GM12878 (cell line): ENCODE measurements around the gene NBR1. TPM values are rescaled to one million over a fixed set of nuclear protein-coding genes. Genes with fewer than 3 reads are reported as not detected.

ENCODE experiments used
- ATAC-seq: fragments of 200-7000 bp; cut with Tn5 transposase; 3 replicates; pipeline ENCODE4 v1.9.1; 2020; ENCODE audit warnings: mild to moderate bottlenecking, moderate library complexity
- BruUV-seq: library from RNA; stranded (reverse); fragments of 400-500 nt; replicated peaks from 2 replicates; lab custom pipeline; 2021; lab: Mats Ljungman, UMichigan
- CTCF ChIA-PET: fragments of 300-600 bp; sonication (Branson Sonifier 250); formaldehyde crosslinking; extraction: SDS; loops from one replicate; lab custom pipeline; 2021; ENCODE audit warnings: inconsistent platforms; lab: Yijun Ruan, JAX
- POLR2A ChIA-PET: fragments of 350-600 bp; formaldehyde crosslinking; extraction: SDS; loops from one replicate; lab custom pipeline; 2021; ENCODE audit warnings: inconsistent platforms; lab: Charles Lee
- RAD21 ChIA-PET: fragments of 300-600 bp; sonication (Branson Sonifier 250); formaldehyde crosslinking; loops from one replicate; lab custom pipeline; 2023; ENCODE audit warnings: antibody characterized with exemption; ENCODE audit not compliant: unreplicated experiment; lab: Charles Lee
- SMC1A ChIA-PET: fragments of 300-600 bp; sonication (Branson Sonifier 250); formaldehyde crosslinking; loops from one replicate; lab custom pipeline; 2023; ENCODE audit not compliant: unreplicated experiment, uncharacterized antibody; lab: Charles Lee
- DNase-seq: peaks from one replicate; pipeline ENCODE4 v3.0.0-alpha.2; 2011; ENCODE audit warnings: low read depth, low spot score
- FAIRE-seq: peaks from 3 replicates; lab custom pipeline; 2011; peaks lifted over from hg19 to GRCh38; lab: Jason Lieb, UNC
- H2AFZ ChIP-seq: 2 replicates; pipeline ENCODE4 v1.6.0; 2011; ENCODE audit warnings: low read depth, low read length, control low read depth; ENCODE audit not compliant: control insufficient read depth
- H3K27ac ChIP-seq: 2 replicates; pipeline ENCODE4 v1.5.1; 2011; ENCODE audit warnings: control low read depth; ENCODE audit not compliant: control insufficient read depth, insufficient read depth
- H3K27me3 ChIP-seq, 2 experiments: replicated peaks in 1 of 2; 2 replicates each; pipeline versions ENCODE4 v1.6.0 to v1.6.1; 2011; ENCODE audit warnings: low read length in 1 of 2; ENCODE audit not compliant: control insufficient read depth in 2 of 2, insufficient read depth in 2 of 2
- H3K36me3 ChIP-seq, 2 experiments: 2 replicates each; pipeline ENCODE4 v1.5.1; 2011; ENCODE audit warnings: low read length in 1 of 2; ENCODE audit not compliant: control insufficient read depth in 2 of 2, insufficient read depth in 2 of 2
- H3K4me1 ChIP-seq: 2 replicates; pipeline ENCODE4 v1.6.1; 2011; ENCODE audit warnings: mild to moderate bottlenecking, low read length, moderate library complexity, mixed read lengths; ENCODE audit not compliant: control insufficient read depth, insufficient read depth
- H3K4me2 ChIP-seq: 2 replicates; pipeline ENCODE4 v1.6.0; 2011; ENCODE audit warnings: control low read depth; ENCODE audit not compliant: control insufficient read depth, insufficient read depth
- H3K4me3 ChIP-seq: fragments of 200-600 bp; sonication (generic); 2 replicates; pipeline ENCODE4 v1.5.1; 2016
- H3K79me2 ChIP-seq: 2 replicates; pipeline ENCODE4 v1.6.0; 2011; ENCODE audit warnings: low read length; ENCODE audit not compliant: control insufficient read depth, insufficient read depth
- H3K9ac ChIP-seq: 2 replicates; pipeline ENCODE4 v1.8.0; 2011; ENCODE audit warnings: low read length, control low read depth, mixed read lengths; ENCODE audit not compliant: control insufficient read depth, insufficient read depth
- H3K9me3 ChIP-seq: replicated peaks from 3 replicates; pipeline ENCODE4 v1.5.1; 2011; ENCODE audit warnings: mild to moderate bottlenecking, low read length; ENCODE audit not compliant: control insufficient read depth, insufficient read depth
- H4K20me1 ChIP-seq: 2 replicates; pipeline ENCODE4 v1.6.0; 2011; ENCODE audit not compliant: control insufficient read depth, insufficient read depth
- CTCF ChIP-seq, 3 experiments: IDR thresholded peaks in 2 of 3; conservative IDR thresholded peaks in 1 of 3; 2 replicates each; pipeline ENCODE4 v1.5.1; 2011; ENCODE audit warnings: low read depth in 3 of 3, low read length in 3 of 3, mild to moderate bottlenecking in 3 of 3, control low read depth in 2 of 3, moderate library complexity in 2 of 3, inconsistent platforms in 1 of 3, mixed read lengths in 1 of 3; ENCODE audit not compliant: control insufficient read depth in 2 of 3, insufficient read depth in 1 of 3; ENCODE audit errors: extremely low read depth in 1 of 3
- EP300 ChIP-seq, 2 experiments: fragments of 150-350 bp in 1 of 2; IDR thresholded peaks; 2 replicates each; pipeline ENCODE4 v1.6.1; 2011 to 2012; ENCODE audit warnings: low read depth in 2 of 2, low read length in 2 of 2, borderline replicate concordance in 1 of 2, improper control_type of control experiment in 1 of 2, inconsistent platforms in 1 of 2; ENCODE audit not compliant: control insufficient read depth in 1 of 2
- LARP7 ChIP-seq: fragments of 450-650 bp; IDR thresholded peaks from 2 replicates; pipeline ENCODE4 v1.6.1; 2017; ENCODE audit warnings: mild to moderate bottlenecking
- RB1 ChIP-seq: fragments of 450-650 bp; formaldehyde crosslinking; IDR thresholded peaks from 2 replicates; pipeline ENCODE4 v1.6.1; 2017; ENCODE audit warnings: mild to moderate bottlenecking, borderline replicate concordance
- SIX5 ChIP-seq: IDR thresholded peaks from 2 replicates; pipeline ENCODE4 v1.6.1; 2011; ENCODE audit warnings: mild to moderate bottlenecking, low read depth, low read length, moderate library complexity; ENCODE audit not compliant: severe bottlenecking
- ZNF687 ChIP-seq: fragments of 450-650 bp; IDR thresholded peaks from 2 replicates; pipeline ENCODE4 v1.6.1; 2017; ENCODE audit warnings: mild to moderate bottlenecking, moderate library complexity
- WGBS: methylation state at CpG from one replicate; pipeline ENCODE4 v1.1.6; 2016; ENCODE audit warnings: low lambda C conversion rate; ENCODE audit not compliant: insufficient replicate concordance, insufficient coverage; ENCODE audit errors: missing lambda C conversion rate; 5-methylcytosine and 5-hydroxymethylcytosine counted together
- in situ Hi-C: fragments of 300-500 bp; cut with MboI; formaldehyde crosslinking; loops from 9 replicates; pipeline ENCODE4 v1.14.3; 2018; ENCODE audit warnings: mixed read lengths
- intact Hi-C: fragments of 100-400 bp; cut with micrococcal nuclease; formaldehyde crosslinking; loops from one replicate; pipeline ENCODE4 v1.14.2; 2022; ENCODE audit not compliant: unreplicated experiment
- polyA plus RNA-seq, 11 experiments: library from polyadenylated mRNA; depleted of rRNA in 4 of 11; unstranded in 6 of 11; stranded (reverse) in 5 of 11; fragments of >200 nt; fragmentation: Nextera tagmentation in 4 of 11; fragmentation: Illumina TruSeq in 1 of 11; extraction: Ambion mirVana in 4 of 11; extraction: Trizol in 1 of 11; gene quantifications; 1 replicate in 1 of 11; 2 replicates in 10 of 11; pipeline versions ENCODE4 v1.2.1 to v1.2.3, GENCODE V29; 2011 to 2016; ENCODE audit warnings: inconsistent platforms in 2 of 11, missing spikeins in 2 of 11, low read depth in 1 of 11
- total RNA-seq, 4 experiments: library from RNA; depleted of rRNA in 3 of 4; stranded (reverse); fragments of >200 nt in 3 of 4; fragmentation: Illumina TruSeq in 1 of 4; extraction: Trizol in 1 of 4; gene quantifications; 2 replicates each; pipeline versions ENCODE4 v1.2.1 to v1.2.3, GENCODE V29; 2013 to 2021
- TF ChIP-seq, protein P1 (sequence below): fragments of 450-650 bp; IDR thresholded peaks from 2 replicates; pipeline ENCODE4 v1.6.1; 2017; ENCODE audit warnings: mild to moderate bottlenecking, low read depth, inconsistent platforms; ENCODE audit not compliant: poor library complexity, severe bottlenecking
- TF ChIP-seq, protein P2 (sequence below): IDR thresholded peaks from 2 replicates; pipeline ENCODE4 v1.6.1; 2011; ENCODE audit warnings: borderline replicate concordance, low read depth, mild to moderate bottlenecking, moderate library complexity, low read length; ENCODE audit not compliant: insufficient read depth, poor library complexity, severe bottlenecking
- TF ChIP-seq, protein P3 (sequence below): IDR thresholded peaks from 2 replicates; pipeline ENCODE4 v1.6.1; 2011; ENCODE audit warnings: borderline replicate concordance, low read depth, mild to moderate bottlenecking, moderate library complexity, mixed read lengths, low read length; ENCODE audit not compliant: insufficient read depth; ENCODE audit errors: extremely low read length

The NBR1 gene
- total and polyA plus RNA-seq, 10 of the 15 experiments (the other 5 are each of a cell fraction or from before 2014, with no cell fraction given), result 3.5 to 55.2 (median 28.2) TPM

DNA sequence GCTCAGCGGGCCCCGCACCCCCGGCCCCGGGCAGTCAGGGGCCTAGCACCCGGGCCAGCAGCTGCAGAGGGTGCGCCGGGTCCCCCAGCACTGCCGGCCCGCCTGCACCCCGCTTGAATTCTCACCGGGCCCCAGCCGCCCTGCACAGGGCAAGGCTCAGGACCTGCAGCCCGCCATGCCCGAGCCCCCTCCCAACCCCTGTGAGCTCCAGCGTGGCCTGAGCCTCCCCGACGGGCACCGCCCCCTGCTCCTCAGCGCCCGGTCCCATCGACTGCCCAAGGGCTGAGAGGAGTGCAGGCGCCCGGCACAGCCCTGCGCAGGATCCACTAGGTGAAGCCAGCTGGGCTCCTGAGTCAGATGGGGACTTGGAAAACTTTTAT lies 44.1 kb upstream of the NBR1 start:
- intact Hi-C loops (no loop called here), in situ Hi-C loops (no loop called here)
- TF ChIP-seq LARP7, result no peak
- TF ChIP-seq, protein P1, sequence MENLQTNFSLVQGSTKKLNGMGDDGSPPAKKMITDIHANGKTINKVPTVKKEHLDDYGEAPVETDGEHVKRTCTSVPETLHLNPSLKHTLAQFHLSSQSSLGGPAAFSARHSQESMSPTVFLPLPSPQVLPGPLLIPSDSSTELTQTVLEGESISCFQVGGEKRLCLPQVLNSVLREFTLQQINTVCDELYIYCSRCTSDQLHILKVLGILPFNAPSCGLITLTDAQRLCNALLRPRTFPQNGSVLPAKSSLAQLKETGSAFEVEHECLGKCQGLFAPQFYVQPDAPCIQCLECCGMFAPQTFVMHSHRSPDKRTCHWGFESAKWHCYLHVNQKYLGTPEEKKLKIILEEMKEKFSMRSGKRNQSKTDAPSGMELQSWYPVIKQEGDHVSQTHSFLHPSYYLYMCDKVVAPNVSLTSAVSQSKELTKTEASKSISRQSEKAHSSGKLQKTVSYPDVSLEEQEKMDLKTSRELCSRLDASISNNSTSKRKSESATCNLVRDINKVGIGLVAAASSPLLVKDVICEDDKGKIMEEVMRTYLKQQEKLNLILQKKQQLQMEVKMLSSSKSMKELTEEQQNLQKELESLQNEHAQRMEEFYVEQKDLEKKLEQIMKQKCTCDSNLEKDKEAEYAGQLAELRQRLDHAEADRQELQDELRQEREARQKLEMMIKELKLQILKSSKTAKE, result no peak
- TF ChIP-seq EP300 (IDR thresholded peaks at IDR 0.05; ENCODE audit: borderline replicate concordance in 1 of 2, control insufficient read depth in 1 of 2, low read depth in 2 of 2, low read length in 2 of 2), result no peak
- no peak for TF ChIP-seq RB1
- no peak for TF ChIP-seq CTCF (IDR thresholded peaks at IDR 0.05 in 2 of 3, conservative IDR thresholded peaks at IDR 0.05 in 1 of 3; ENCODE audit: control insufficient read depth in 2 of 3, extremely low read depth in 1 of 3, insufficient read depth in 1 of 3, low read depth in 3 of 3, low read length in 3 of 3)
- no peak for TF ChIP-seq ZNF687
- TF ChIP-seq SIX5, result no peak
- TF ChIP-seq, protein P2, sequence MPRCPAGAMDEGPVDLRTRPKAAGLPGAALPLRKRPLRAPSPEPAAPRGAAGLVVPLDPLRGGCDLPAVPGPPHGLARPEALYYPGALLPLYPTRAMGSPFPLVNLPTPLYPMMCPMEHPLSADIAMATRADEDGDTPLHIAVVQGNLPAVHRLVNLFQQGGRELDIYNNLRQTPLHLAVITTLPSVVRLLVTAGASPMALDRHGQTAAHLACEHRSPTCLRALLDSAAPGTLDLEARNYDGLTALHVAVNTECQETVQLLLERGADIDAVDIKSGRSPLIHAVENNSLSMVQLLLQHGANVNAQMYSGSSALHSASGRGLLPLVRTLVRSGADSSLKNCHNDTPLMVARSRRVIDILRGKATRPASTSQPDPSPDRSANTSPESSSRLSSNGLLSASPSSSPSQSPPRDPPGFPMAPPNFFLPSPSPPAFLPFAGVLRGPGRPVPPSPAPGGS, result no peak
- TF ChIP-seq, protein P3, sequence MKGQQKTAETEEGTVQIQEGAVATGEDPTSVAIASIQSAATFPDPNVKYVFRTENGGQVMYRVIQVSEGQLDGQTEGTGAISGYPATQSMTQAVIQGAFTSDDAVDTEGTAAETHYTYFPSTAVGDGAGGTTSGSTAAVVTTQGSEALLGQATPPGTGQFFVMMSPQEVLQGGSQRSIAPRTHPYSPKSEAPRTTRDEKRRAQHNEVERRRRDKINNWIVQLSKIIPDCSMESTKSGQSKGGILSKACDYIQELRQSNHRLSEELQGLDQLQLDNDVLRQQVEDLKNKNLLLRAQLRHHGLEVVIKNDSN, result no peak
- no peak overlapping the region for H3K4me3 ChIP-seq
- FAIRE-seq (no peak), ATAC-seq (no peak), DNase-seq (no peak)
- ChIA-PET POLR2A (interaction anchor here (1.0 kb wide), 1 partner anchor 129 kb away, joined by 3 read pairs; the partner anchor contains the start of gene RPL27), CTCF (interaction anchor here (0.9 to 2.0 kb wide), 4 partner anchors 13 to 129 kb away, joined by 3 to 8 read pairs (median 4); partner anchors contain the start of gene RPL27), RAD21 (interaction anchor here (0.6 kb wide), 1 partner anchor 943 kb away, joined by 3 read pairs; no protein-coding TSS in a partner anchor), SMC1A (interaction anchor here (0.7 to 1.0 kb wide), 2 partner anchors 21 to 23 kb away, joined by 3 read pairs; no protein-coding TSS in a partner anchor)
- peaks cover 5% of the 10 kb centered on the region for H3K4me1 ChIP-seq
- no TSS peak for BruUV-seq
- no peak overlapping the region for H3K9ac ChIP-seq
- no peaks in the 10 kb centered on the region for H3K36me3 ChIP-seq
- H4K20me1 ChIP-seq, result no peaks in the 10 kb centered on the region
- H3K79me2 ChIP-seq, result peaks cover 28% of the 10 kb centered on the region
- WGBS, result 98% methylated on average over 10 of the region's 24 CpGs
- H3K27me3 ChIP-seq, result no peaks in the 10 kb centered on the region
- no peak overlapping the region for H3K4me2 ChIP-seq
- H2AFZ ChIP-seq, result no peak overlapping the region
- H3K27ac ChIP-seq, result no peak overlapping the region
- no peaks in the 10 kb centered on the region; the same call in 2 of the 3 replicates for H3K9me3 ChIP-seq
